Muscle layer of duodenum (tissue), 2 donors: ENCODE results near the gene NTN1.
A peak's percentile ranks its signal among the peaks of the same experiment; 100 is the strongest.

Source experiments
- H3K27ac ChIP-seq: one replicate; pipeline ENCODE4 v1.7.0; 2013; ENCODE audit warnings: mild to moderate bottlenecking, low read length
- H3K27me3 ChIP-seq: one replicate; pipeline ENCODE4 v1.7.0; 2013; ENCODE audit warnings: low read depth, mild to moderate bottlenecking, control low read depth, low read length
- H3K36me3 ChIP-seq, 2 donors: one replicate each; pipeline ENCODE4 v1.7.0; 2013; ENCODE audit warnings: low read length in 2 of 2, control low read depth in 1 of 2, mild to moderate bottlenecking in 1 of 2; ENCODE audit not compliant: insufficient read depth in 2 of 2, control insufficient read depth in 1 of 2
- H3K4me1 ChIP-seq, 2 donors: one replicate each; pipeline ENCODE4 v1.7.0; 2013; ENCODE audit warnings: low read length in 2 of 2, mild to moderate bottlenecking in 2 of 2, control low read depth in 1 of 2, moderate library complexity in 1 of 2; ENCODE audit not compliant: insufficient read depth in 2 of 2, control insufficient read depth in 1 of 2
- H3K4me3 ChIP-seq, 2 donors: one replicate each; pipeline ENCODE4 v1.7.0; 2013; ENCODE audit warnings: low read length in 2 of 2, low read depth in 1 of 2, mild to moderate bottlenecking in 1 of 2
- H3K9me3 ChIP-seq, 2 donors: one replicate each; pipeline ENCODE4 v1.7.0; 2013; ENCODE audit warnings: low read length in 2 of 2, control low read depth in 1 of 2, mild to moderate bottlenecking in 1 of 2; ENCODE audit not compliant: control insufficient read depth in 1 of 2
- donor health status: healthy.

The NTN1 gene

GRCh38 chr17:9188367-9188766 lies 167.1 kb downstream of the NTN1 start:
- H3K27me3 ChIP-seq = no peaks in the 10 kb centered on the region
- H3K9me3 ChIP-seq = no peaks in the 10 kb centered on the region
- no peak overlapping the region for H3K27ac ChIP-seq
- H3K4me3 ChIP-seq = no peak overlapping the region
- peaks cover 0 to under 1% of the 10 kb centered on the region in 2 donors for H3K36me3 ChIP-seq
- H3K4me1 ChIP-seq = peaks cover 0 to 36% of the 10 kb centered on the region in 2 donors

- H3K4me3 ChIP-seq = no peak overlapping the region
- no peaks in the 10 kb centered on the region for H3K27me3 ChIP-seq
- peak overlapping the region; percentile 2 for H3K27ac ChIP-seq
- no peaks in the 10 kb centered on the region for H3K36me3 ChIP-seq
- H3K4me1 ChIP-seq = peaks cover 0 to 27% of the 10 kb centered on the region in 2 donors
- no peaks in the 10 kb centered on the region for H3K9me3 ChIP-seq
These were observed 168.6 kb downstream of the NTN1 start for GRCh38 chr17:9189870-9190269.

- Histone ChIP-seq H3K4me1 (peaks cover 0 to 31% of the 10 kb centered on the region in 2 donors), H3K27ac (no peak overlapping the region)
These were observed 170.7 kb downstream of the NTN1 start for GRCh38 chr17:9192010-9192409.

GRCh38 chr17:9195411-9195810 lies 174.1 kb downstream of the NTN1 start:
- Histone ChIP-seq H3K4me1 (peaks cover 0 to 23% of the 10 kb centered on the region in 2 donors), H3K36me3 (no peaks in the 10 kb centered on the region), H3K27ac (no peak overlapping the region), H3K4me3 (no peak overlapping the region), H3K27me3 (no peaks in the 10 kb centered on the region), H3K9me3 (no peaks in the 10 kb centered on the region)

More at GRCh38 chr17:9192010-9192409, 170.7 kb downstream of the NTN1 start:
- no peaks in the 10 kb centered on the region for H3K36me3 ChIP-seq
- H3K9me3 ChIP-seq = no peaks in the 10 kb centered on the region
- H3K27me3 ChIP-seq = no peaks in the 10 kb centered on the region
- no peak overlapping the region for H3K4me3 ChIP-seq

GRCh38 chr17:9195961-9196670 lies 174.8 kb downstream of the NTN1 start:
- no peak overlapping the region for H3K27ac ChIP-seq
- H3K36me3 ChIP-seq = no peaks in the 10 kb centered on the region
- no peak overlapping the region for H3K4me3 ChIP-seq
- H3K4me1 ChIP-seq = peaks cover 0 to 22% of the 10 kb centered on the region in 2 donors
- no peaks in the 10 kb centered on the region for H3K9me3 ChIP-seq
- H3K27me3 ChIP-seq = no peaks in the 10 kb centered on the region

- peaks cover 0 to 15% of the 10 kb centered on the region in 2 donors for H3K4me1 ChIP-seq
- no peak overlapping the region for H3K27ac ChIP-seq
- no peak overlapping the region for H3K4me3 ChIP-seq
- H3K9me3 ChIP-seq = no peaks in the 10 kb centered on the region
- H3K27me3 ChIP-seq = no peaks in the 10 kb centered on the region
- H3K36me3 ChIP-seq = no peaks in the 10 kb centered on the region
These were observed 178.6 kb downstream of the NTN1 start for GRCh38 chr17:9199571-9200551.

- Histone ChIP-seq H3K9me3 (no peaks in the 10 kb centered on the region), H3K4me1 (peaks cover 0 to 13% of the 10 kb centered on the region in 2 donors), H3K27me3 (no peaks in the 10 kb centered on the region), H3K27ac (no peak overlapping the region), H3K36me3 (no peaks in the 10 kb centered on the region), H3K4me3 (no peak overlapping the region)
These were observed 179.5 kb downstream of the NTN1 start for GRCh38 chr17:9200699-9201359.

- no peaks in the 10 kb centered on the region for H3K36me3 ChIP-seq
- no peaks in the 10 kb centered on the region for H3K9me3 ChIP-seq
- peaks cover 9 to 17% of the 10 kb centered on the region in 2 donors for H3K4me1 ChIP-seq
- no peak overlapping the region for H3K27ac ChIP-seq
- no peak overlapping the region for H3K4me3 ChIP-seq
- no peaks in the 10 kb centered on the region for H3K27me3 ChIP-seq
These were observed 181.2 kb downstream of the NTN1 start for GRCh38 chr17:9202532-9202931.

- Histone ChIP-seq H3K36me3 (no peaks in the 10 kb centered on the region), H3K4me1 (peaks cover 9 to 17% of the 10 kb centered on the region in 2 donors)
These were observed 182.6 kb downstream of the NTN1 start for GRCh38 chr17:9203771-9204425.

GRCh38 chr17:9204637-9205329 lies 183.5 kb downstream of the NTN1 start:
- H3K27me3 ChIP-seq = no peaks in the 10 kb centered on the region
- H3K36me3 ChIP-seq = no peaks in the 10 kb centered on the region
- H3K27ac ChIP-seq = no peak overlapping the region
- no peak overlapping the region for H3K4me3 ChIP-seq
- peaks cover 9 to 17% of the 10 kb centered on the region in 2 donors for H3K4me1 ChIP-seq
- H3K9me3 ChIP-seq = no peaks in the 10 kb centered on the region

More at GRCh38 chr17:9203771-9204425, 182.6 kb downstream of the NTN1 start:
- Histone ChIP-seq H3K4me3 (no peak overlapping the region), H3K27ac (no peak overlapping the region), H3K27me3 (no peaks in the 10 kb centered on the region), H3K9me3 (no peaks in the 10 kb centered on the region)
